UCSD-AML1 (cell line): ENCODE data around the gene CLEC7A.

Experiments used
- DNase-seq: peaks from one replicate; lab custom pipeline; 2025; ENCODE audit not compliant: unreplicated experiment; lab: John Stamatoyannopoulos, UW

Gene CLEC7A

GRCh38 chr12:10142976-10143589 lies 13.1 kb upstream of the CLEC7A start:
- DNase-seq, result no peak

- peak; percentile 52 for DNase-seq
Observed at GRCh38 chr12:10140001-10140400, 10.0 kb upstream of the CLEC7A start.

GRCh38 chr12:10136637-10137205 lies 6.7 kb upstream of the CLEC7A start:
- DNase-seq, result no peak

- DNase-seq, result no peak
Observed at GRCh38 chr12:10135126-10135525, 5.1 kb upstream of the CLEC7A start.

GRCh38 chr12:10132850-10133370 lies 2.9 kb upstream of the CLEC7A start:
- no peak for DNase-seq

- DNase-seq, result no peak
Observed at GRCh38 chr12:10131111-10131690, 1.2 kb upstream of the CLEC7A start.

- DNase-seq, result peak; percentile 22
Observed at GRCh38 chr12:10128687-10129086, 1.3 kb downstream of the CLEC7A start.

GRCh38 chr12:10126413-10126812 lies 3.6 kb downstream of the CLEC7A start:
- no peak for DNase-seq

GRCh38 chr12:10122689-10123088 lies 7.3 kb downstream of the CLEC7A start:
- no peak for DNase-seq

- no peak for DNase-seq
Observed at GRCh38 chr12:10121278-10121677, 8.7 kb downstream of the CLEC7A start.

- DNase-seq, result no peak
Observed at GRCh38 chr12:10119066-10119465, 10.9 kb downstream of the CLEC7A start.

GRCh38 chr12:10115890-10116289 lies 14.1 kb downstream of the CLEC7A start:
- no peak for DNase-seq

GRCh38 chr12:10115311-10115710 lies 14.7 kb downstream of the CLEC7A start:
- DNase-seq, result no peak

- DNase-seq, result no peak
Observed at GRCh38 chr12:10113920-10114319, 16.1 kb downstream of the CLEC7A start.

- DNase-seq, result no peak
Observed at GRCh38 chr12:10113075-10113474, 16.9 kb downstream of the CLEC7A start.

GRCh38 chr12:10111451-10111850 lies 18.5 kb downstream of the CLEC7A start:
- no peak for DNase-seq

GRCh38 chr12:10110256-10110844 lies 19.6 kb downstream of the CLEC7A start:
- no peak for DNase-seq

GRCh38 chr12:10102322-10102721 lies 27.7 kb downstream of the CLEC7A start:
- DNase-seq, result no peak

GRCh38 chr12:10101648-10102220 lies 28.3 kb downstream of the CLEC7A start:
- no peak for DNase-seq

- DNase-seq, result no peak
Observed at GRCh38 chr12:10101042-10101579, 28.9 kb downstream of the CLEC7A start.

- no peak for DNase-seq
Observed at GRCh38 chr12:10098791-10099190, 31.2 kb downstream of the CLEC7A start, which contains the start of gene CLEC1A. CLEC1A (minus strand) TSS chr12:10098985; CDS start chr12:10098922, 63 bp downstream.
